Heart left ventricle (tissue), 13 donors: Measurements from ENCODE around the gene C1orf35.

Experiments
- CTCF ChIP-seq, 12 donors: fragments of 200-600 bp; sonication (generic) in 4 of 12; IDR thresholded peaks; one replicate each; pipeline versions ENCODE4 v1.5.0 to v1.8.0; 2018 to 2022; ENCODE audit warnings: antibody characterized with exemption in 12 of 12, mild to moderate bottlenecking in 5 of 12
- POLR2A ChIP-seq, 2 donors: fragments of 450-650 bp; IDR thresholded peaks; one replicate each; pipeline ENCODE4 v1.6.1; 2017; ENCODE audit warnings: antibody characterized with exemption in 2 of 2, mild to moderate bottlenecking in 2 of 2, moderate library complexity in 2 of 2
- donor health status: ischemic (EF 13 %, LVEDD 7.1; RV severe dilation, severe dysfunction).
- donor health status: DM: no; HTN: yes; CAD: no.
- donor health status: DM: no; HTN: no; CAD: no.
- donor health status: ischemic (EF 25% LVEDD 6.9; RV normal size, moderate dysfunction).
- donor health status: ischemic (EF 25% LVEDD 5.7; RV mildly dilated, moderate dysfunction).
- donor health status: ischemic (EF 35%, LVEDD 5.7; RV mildly dilated, moderate dysfunction).
- donor health status: nonischemic (EF 11% LVEDD 7.7; RV severe dilation, severe dysfunction).
- donor health status: DM: yes; HTN: yes; CAD: no.
- donor health status: PGD.
- donor health status: ischemic (EF 29% LVEDD 5.4; RV normal size, mild dysfunction).
- donor health status: nonischemic (EF 23%, LVEDD 6.1; RV moderate dilation, normal function).

DNA sequence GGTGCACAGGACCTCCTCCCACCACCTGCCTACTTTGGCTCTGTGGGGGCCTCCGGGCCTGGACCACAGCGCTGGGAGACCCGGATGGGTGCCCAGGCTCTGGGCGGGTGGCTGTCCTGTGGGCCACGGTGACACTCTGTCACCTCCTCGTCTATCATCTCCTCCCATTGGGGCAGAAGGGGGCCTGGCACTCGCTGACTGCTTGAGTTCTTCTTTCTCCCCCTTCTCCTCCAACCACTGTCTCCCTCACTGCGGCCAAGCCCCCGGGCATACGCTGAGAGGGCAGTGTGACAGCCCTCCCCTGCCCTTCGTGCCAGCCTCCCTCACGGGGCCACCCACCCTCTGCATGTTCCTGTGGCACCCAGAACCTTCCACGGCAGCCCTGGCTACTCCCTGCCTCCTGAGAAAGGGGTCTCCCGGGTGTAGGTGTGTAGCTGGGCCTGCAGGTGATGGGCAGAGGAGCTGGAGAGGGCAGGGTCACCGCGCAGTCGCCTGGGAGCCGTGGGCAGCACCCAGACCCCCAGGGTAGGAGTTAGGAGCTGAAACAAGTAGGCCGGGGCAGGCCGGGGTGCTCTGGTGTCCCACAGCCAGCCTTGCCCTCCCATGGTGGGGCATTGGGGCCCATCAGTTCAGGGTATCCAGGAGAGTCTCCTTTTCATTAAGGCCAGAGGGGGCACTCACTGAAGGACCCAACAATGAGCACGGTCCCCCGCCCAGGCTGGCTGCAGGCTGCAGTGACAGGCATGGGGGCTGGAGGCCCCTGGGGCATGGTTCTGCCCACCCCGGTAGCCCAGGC is 29.9 kb downstream of the C1orf35 start:
- no peak for TF ChIP-seq CTCF (IDR thresholded peaks at IDR 0.05)
- no peak for TF ChIP-seq POLR2A (IDR thresholded peaks at IDR 0.05)
